ENCODE results near the gene TP53BP1.
A peak's percentile ranks its signal among the peaks of the same experiment; 100 is the strongest.

Gene TP53BP1

GRCh38 chr15:43519196-43519595, 26.2 kb upstream of the TP53BP1 start:
- DNase-seq = peak; percentile 15 to 49

- peak; percentile 55 to 75 for DNase-seq
Observed at GRCh38 chr15:43518197-43518761, 25.3 kb upstream of the TP53BP1 start.

GRCh38 chr15:43517354-43518196, 24.6 kb upstream of the TP53BP1 start, which contains the start of gene MAP1A:
TSS of gene MAP1A (plus strand) at chr15:43517608. CDS start at chr15:43521474, 3,866 bp downstream.
- DNase-seq = peak; percentile 88 to 90

- peak; percentile 88 to 90 for DNase-seq
Observed at GRCh38 chr15:43516801-43517353, 23.9 kb upstream of the TP53BP1 start.

GRCh38 chr15:43516185-43516584, 23.2 kb upstream of the TP53BP1 start:
- no peak for DNase-seq

GRCh38 chr15:43515741-43516140, 22.8 kb upstream of the TP53BP1 start:
- DNase-seq = no peak

GRCh38 chr15:43514241-43515057, 21.5 kb upstream of the TP53BP1 start:
- peak; percentile 84 to 92 for DNase-seq

- DNase-seq = peak in 1 of 2 experiments; percentile 42
Observed at GRCh38 chr15:43513550-43513949, 20.6 kb upstream of the TP53BP1 start.

- DNase-seq = peak in 1 of 2 experiments; percentile 62
Observed at GRCh38 chr15:43511012-43511885, 18.3 kb upstream of the TP53BP1 start.

GRCh38 chr15:43510200-43511011, 17.4 kb upstream of the TP53BP1 start:
- DNase-seq = peak; percentile 99 to 100

GRCh38 chr15:43509660-43510199, 16.8 kb upstream of the TP53BP1 start:
- peak in 1 of 2 experiments; percentile 61 for DNase-seq

- peak; percentile 42 to 57 for DNase-seq
Observed at GRCh38 chr15:43508991-43509659, 16.2 kb upstream of the TP53BP1 start.

- no peak for DNase-seq
Observed at GRCh38 chr15:43508421-43508820, 15.5 kb upstream of the TP53BP1 start.

GRCh38 chr15:43505738-43506137, 12.8 kb upstream of the TP53BP1 start:
- DNase-seq = peak in 1 of 2 experiments; percentile 16

- no peak for DNase-seq
Observed at GRCh38 chr15:43499635-43500034, 6.7 kb upstream of the TP53BP1 start.

GRCh38 chr15:43498990-43499389, 6.0 kb upstream of the TP53BP1 start:
- no peak for DNase-seq

- DNase-seq = peak in 1 of 2 experiments; percentile 54
Observed at GRCh38 chr15:43493703-43494472, 932 bp upstream of the TP53BP1 start.

- DNase-seq = peak in 1 of 2 experiments; percentile 32
Observed at GRCh38 chr15:43492266-43492665, 690 bp downstream of the TP53BP1 start.

GRCh38 chr15:43489191-43489590, 3.8 kb downstream of the TP53BP1 start:
- DNase-seq = no peak
